Spinal cord (tissue), 10 donors: ENCODE data around the gene ANAPC4. TPM values are rescaled to one million over a fixed set of nuclear protein-coding genes. Genes with fewer than 3 reads are reported as not detected.
A peak's percentile ranks its signal among the peaks of the same experiment; 100 is the strongest.

Experiments used
- DNase-seq, 6 donors: peaks; one replicate each; pipeline versions ENCODE4 v3.0.0 to v3.0.0-alpha.2; 2013 to 2015; ENCODE audit warnings: low spot score in 6 of 6, low read depth in 4 of 6
- H3K27ac ChIP-seq: one replicate; pipeline ENCODE4 v1.5.1; 2013; ENCODE audit warnings: low read depth, low read length, control low read depth
- H3K27me3 ChIP-seq: one replicate; pipeline ENCODE4 v1.6.1; 2013; ENCODE audit warnings: low read length; ENCODE audit not compliant: control insufficient read depth, insufficient read depth
- H3K36me3 ChIP-seq: one replicate; pipeline ENCODE4 v1.6.1; 2013; ENCODE audit warnings: low read length; ENCODE audit not compliant: control insufficient read depth, insufficient read depth
- H3K4me1 ChIP-seq: one replicate; pipeline ENCODE4 v1.6.1; 2013; ENCODE audit warnings: low read length; ENCODE audit not compliant: control insufficient read depth, insufficient read depth
- H3K4me3 ChIP-seq: one replicate; pipeline ENCODE4 v1.5.1; 2013; ENCODE audit warnings: low read depth, low read length, control low read depth
- H3K9me3 ChIP-seq: one replicate; pipeline ENCODE4 v1.6.1; 2013; ENCODE audit warnings: low read length; ENCODE audit not compliant: control insufficient read depth, insufficient read depth
- WGBS: methylation state at CpG from one replicate; pipeline ENCODE4 v1.1.5; 2013; ENCODE audit warnings: missing lambda C conversion rate; ENCODE audit not compliant: insufficient coverage; 5-methylcytosine and 5-hydroxymethylcytosine counted together
- polyA plus RNA-seq, 2 donors: library from polyadenylated mRNA; unstranded; fragments of 120-200 nt; gene quantifications; one replicate each; pipeline ENCODE4 v1.2.1, GENCODE V29; 2013; ENCODE audit not compliant: insufficient read length in 2 of 2
- total RNA-seq, 2 donors: library from RNA; depleted of rRNA in 1 of 2; stranded (reverse); fragments of 120-200 nt in 1 of 2; fragments of >200 nt in 1 of 2; gene quantifications; one replicate each; pipeline versions ENCODE4 v1.2.3 to v1.2.4, GENCODE V29; 2013 to 2014
- donor health status: healthy.

The ANAPC4 gene
- total and polyA plus RNA-seq, 4 donors, result 36.2 to 48.8 (median 37.5) TPM

DNA sequence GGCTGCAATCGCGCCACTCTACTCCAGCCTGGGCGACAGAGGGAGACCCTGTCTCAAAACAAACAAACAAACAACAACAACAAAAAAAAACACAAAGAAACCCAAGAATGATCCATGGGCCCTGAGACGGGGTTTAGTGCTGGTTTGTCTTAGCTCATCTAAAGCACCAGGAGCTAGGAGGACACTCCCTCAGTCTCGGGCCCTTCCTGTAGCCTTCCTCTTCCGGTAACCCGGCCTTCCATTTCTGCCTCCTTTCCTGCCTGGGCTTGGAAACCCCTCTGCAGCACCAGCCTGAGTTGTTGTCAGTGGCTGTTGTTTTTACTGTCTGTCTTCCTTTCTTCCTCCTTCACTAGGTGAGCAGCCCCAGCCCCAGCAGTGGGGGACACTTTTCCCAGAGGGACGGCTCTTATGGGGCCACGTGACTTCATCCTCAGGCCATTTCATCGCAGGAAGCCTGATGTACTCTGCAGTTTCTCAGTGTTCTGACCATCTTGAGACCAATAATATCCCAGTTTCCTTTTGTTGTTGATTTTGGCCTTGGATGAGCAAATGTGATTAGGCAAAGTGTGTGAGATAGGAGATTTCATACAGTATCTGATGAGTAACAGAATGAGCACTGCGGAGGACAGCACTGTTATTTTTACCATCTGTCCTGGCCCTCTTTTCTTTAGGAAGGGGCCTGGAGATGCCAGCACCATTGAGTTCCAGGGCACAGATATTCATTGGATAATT, 90.1 kb downstream of the ANAPC4 start:
- Histone ChIP-seq H3K4me1 (no peaks in the 10 kb centered on the region), H3K27ac (no peak overlapping the region), H3K4me3 (no peak overlapping the region), H3K36me3 (no peaks in the 10 kb centered on the region), H3K9me3 (no peaks in the 10 kb centered on the region), H3K27me3 (no peaks in the 10 kb centered on the region)
- no peak for DNase-seq
- WGBS, result 83% methylated on average over 7 of the region's 11 CpGs

DNA sequence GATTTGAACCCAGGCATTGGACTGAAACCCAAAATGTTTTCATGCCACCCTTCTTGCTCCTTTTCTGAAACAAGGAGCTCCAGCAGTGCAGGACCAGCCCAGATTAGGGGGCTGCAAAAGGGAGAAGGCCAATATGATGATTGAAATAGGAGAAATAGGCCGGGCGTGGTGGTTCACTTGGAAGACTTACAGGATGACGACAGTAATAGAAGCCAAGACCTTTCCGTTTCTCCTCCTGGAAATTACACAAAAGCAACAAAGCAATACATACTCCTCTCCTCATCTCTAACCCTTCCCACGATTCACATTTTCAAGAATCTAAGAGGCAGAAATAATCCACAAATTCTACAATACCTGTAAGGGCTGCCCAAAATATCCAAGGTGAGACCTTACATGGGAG, 90.8 kb downstream of the ANAPC4 start:
- no peak overlapping the region for H3K4me3 ChIP-seq
- 84% methylated on average over 5 of the region's 5 CpGs for WGBS
- no peaks in the 10 kb centered on the region for H3K36me3 ChIP-seq
- no peaks in the 10 kb centered on the region for H3K27me3 ChIP-seq
- DNase-seq, result peak in 1 of 6 donors; percentile 13
- H3K27ac ChIP-seq, result no peak overlapping the region
- H3K4me1 ChIP-seq, result no peaks in the 10 kb centered on the region
- H3K9me3 ChIP-seq, result no peaks in the 10 kb centered on the region

Other genes with a start within 250 kb of the ANAPC4 start
- gene SEPSECS, start 216.8 kb upstream of the ANAPC4 start, total RNA-seq, result 10 to 100 TPM; 14.7 to 17.2 TPM
- gene SEPSECS, start 216.8 kb upstream of the ANAPC4 start, polyA plus RNA-seq, result 10 to 100 TPM in 1 of 2 donors, 1 to 10 TPM in 1; 9.5 to 10.0 TPM
- 10 to 100 TPM in 1 of 2 donors, 1 to 10 TPM in 1; 5.5 to 10.5 TPM for gene PI4K2B, start 143.2 kb upstream of the ANAPC4 start, total RNA-seq
- 1 to 10 TPM; 7.2 to 7.7 TPM for gene PI4K2B, start 143.2 kb upstream of the ANAPC4 start, polyA plus RNA-seq
- gene ZCCHC4, start 64.5 kb upstream of the ANAPC4 start, total RNA-seq, result 10 to 100 TPM; 14.3 to 17.9 TPM
- gene ZCCHC4, start 64.5 kb upstream of the ANAPC4 start, polyA plus RNA-seq, result 1 to 10 TPM; 9.2 to 9.3 TPM